Chondrocyte (in vitro differentiated cells): Measurements from ENCODE around the gene BLACAT1. TPM values are rescaled to one million over a fixed set of nuclear protein-coding genes. Genes with fewer than 3 reads are reported as not detected.

Experiments
- DNase-seq: peaks from one replicate; pipeline ENCODE4 v3.0.0; 2021; ENCODE audit warnings: mixed read lengths, low spot score
- H3K27ac Mint-ChIP-seq: one replicate; pipeline ENCODE4 v1.8.0; 2021; ENCODE audit warnings: mild to moderate bottlenecking, moderate library complexity, mixed read lengths; ENCODE audit not compliant: unreplicated experiment
- H3K27me3 Mint-ChIP-seq: 2 replicates; pipeline ENCODE4 v1.8.0; 2021; ENCODE audit warnings: low read depth, mixed read lengths
- H3K36me3 Mint-ChIP-seq: 2 replicates; pipeline ENCODE4 v1.8.0; 2021; ENCODE audit warnings: low read depth, mixed read lengths
- H3K4me1 Mint-ChIP-seq: 2 replicates; pipeline ENCODE4 v1.8.0; 2021; ENCODE audit warnings: low read depth, mild to moderate bottlenecking, mixed read lengths
- H3K4me3 Mint-ChIP-seq: one replicate; pipeline ENCODE4 v1.8.0; 2021; ENCODE audit warnings: mild to moderate bottlenecking, moderate library complexity, mixed read lengths; ENCODE audit not compliant: unreplicated experiment
- H3K9me3 Mint-ChIP-seq: 2 replicates; pipeline ENCODE4 v1.8.0; 2021; ENCODE audit warnings: low read depth, mixed read lengths
- total RNA-seq: library from RNA; stranded (reverse); gene quantifications from 3 replicates; pipeline ENCODE4 v1.2.1, GENCODE V29; 2021
- TF ChIP-seq, protein P1 (sequence below): fragments of 200-600 bp; sonication (generic); IDR thresholded peaks from 2 replicates; pipeline ENCODE4 v1.5.0; 2021; ENCODE audit warnings: antibody characterized with exemption, mild to moderate bottlenecking, moderate library complexity

Gene BLACAT1
- total RNA-seq, 1 donor from 2014 or later, result not detected

DNA sequence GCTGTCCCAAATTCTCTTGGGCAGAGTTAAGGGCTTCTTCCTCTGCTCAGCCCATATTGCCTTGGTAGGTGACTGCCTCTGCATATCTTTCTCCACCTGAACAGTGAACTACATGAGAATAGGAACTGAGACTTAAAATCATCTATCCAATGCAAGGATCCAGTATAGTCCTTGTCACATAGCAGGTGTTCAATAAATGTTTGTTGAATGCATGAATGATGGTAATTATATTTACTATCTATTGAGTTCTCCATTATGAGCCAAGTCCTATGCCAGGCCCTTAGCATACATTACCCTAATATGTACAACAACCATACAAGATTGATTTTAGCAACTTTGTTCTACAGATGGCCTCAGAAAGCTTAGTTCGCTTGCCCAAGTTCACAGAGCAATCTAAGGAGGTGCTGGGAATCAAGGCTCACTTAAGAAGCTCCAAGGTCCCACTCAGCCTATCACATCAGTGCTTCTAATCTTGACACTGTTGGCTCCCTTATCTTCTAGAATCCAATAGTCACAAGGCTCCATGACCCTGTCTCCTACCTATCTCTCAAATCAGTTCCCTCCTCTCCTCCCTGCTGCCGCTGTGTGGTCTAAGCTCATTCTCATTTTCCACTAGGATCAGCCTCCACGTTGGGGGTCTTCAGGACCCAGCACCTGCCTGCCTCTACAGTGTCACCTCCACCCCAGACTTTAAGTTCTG is 46.4 kb upstream of the BLACAT1 start:
- peaks cover 5% of the 10 kb centered on the region for H3K27me3 Mint-ChIP-seq
- TF ChIP-seq, protein P1, sequence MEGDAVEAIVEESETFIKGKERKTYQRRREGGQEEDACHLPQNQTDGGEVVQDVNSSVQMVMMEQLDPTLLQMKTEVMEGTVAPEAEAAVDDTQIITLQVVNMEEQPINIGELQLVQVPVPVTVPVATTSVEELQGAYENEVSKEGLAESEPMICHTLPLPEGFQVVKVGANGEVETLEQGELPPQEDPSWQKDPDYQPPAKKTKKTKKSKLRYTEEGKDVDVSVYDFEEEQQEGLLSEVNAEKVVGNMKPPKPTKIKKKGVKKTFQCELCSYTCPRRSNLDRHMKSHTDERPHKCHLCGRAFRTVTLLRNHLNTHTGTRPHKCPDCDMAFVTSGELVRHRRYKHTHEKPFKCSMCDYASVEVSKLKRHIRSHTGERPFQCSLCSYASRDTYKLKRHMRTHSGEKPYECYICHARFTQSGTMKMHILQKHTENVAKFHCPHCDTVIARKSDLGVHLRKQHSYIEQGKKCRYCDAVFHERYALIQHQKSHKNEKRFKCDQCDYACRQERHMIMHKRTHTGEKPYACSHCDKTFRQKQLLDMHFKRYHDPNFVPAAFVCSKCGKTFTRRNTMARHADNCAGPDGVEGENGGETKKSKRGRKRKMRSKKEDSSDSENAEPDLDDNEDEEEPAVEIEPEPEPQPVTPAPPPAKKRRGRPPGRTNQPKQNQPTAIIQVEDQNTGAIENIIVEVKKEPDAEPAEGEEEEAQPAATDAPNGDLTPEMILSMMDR, result no peak
- no peak overlapping the region for H3K4me3 Mint-ChIP-seq
- no peaks in the 10 kb centered on the region for H3K9me3 Mint-ChIP-seq
- peaks cover 43% of the 10 kb centered on the region for H3K4me1 Mint-ChIP-seq
- no peaks in the 10 kb centered on the region for H3K36me3 Mint-ChIP-seq
- DNase-seq, result no peak
- no peak overlapping the region for H3K27ac Mint-ChIP-seq

DNA sequence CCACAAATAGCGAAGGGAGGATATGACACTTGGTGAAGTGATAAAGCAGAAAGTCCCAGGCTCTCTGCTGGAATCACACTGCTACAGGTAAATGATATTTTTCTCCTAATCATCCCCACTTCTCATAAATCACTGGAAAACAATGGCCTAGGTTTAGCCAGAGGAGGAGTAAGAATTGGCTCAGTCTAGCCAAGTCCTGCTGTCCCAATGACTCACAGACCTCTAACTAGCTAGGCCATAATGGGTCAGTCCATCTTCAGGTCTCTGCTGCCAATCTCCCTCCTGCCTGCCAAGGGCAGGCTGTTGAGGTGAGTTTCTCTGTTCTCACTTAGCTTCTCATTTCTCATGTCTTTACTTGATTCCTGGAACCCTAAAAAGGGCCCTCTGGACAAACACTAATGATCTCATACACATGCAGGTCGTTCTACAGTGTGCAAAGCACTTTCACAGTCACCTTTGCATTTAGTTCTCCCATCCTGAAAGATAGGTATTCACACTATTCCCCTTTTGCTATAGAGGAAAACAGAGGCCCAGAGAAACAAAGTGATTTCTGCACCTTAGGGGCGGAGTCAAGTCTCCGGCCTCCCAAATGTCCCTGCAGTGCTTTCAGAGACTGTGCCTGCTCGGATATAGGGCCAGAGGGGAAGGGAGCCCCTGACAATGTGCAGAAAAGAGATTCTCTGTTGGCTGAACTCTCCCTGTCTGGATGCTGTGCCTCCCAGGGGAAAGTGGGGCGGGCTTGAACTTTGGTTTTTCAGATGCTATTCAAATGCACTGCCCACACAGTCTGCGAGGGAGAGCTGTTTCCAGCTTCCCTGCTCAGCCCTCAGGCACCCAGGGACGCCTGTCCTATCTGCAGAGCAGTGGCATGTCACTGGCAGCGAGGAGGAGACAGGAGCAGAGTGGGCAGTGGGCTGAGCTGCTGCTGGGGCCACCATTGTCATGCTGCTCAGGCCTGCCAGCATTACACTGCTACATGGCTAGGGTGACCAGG is 44.7 kb upstream of the BLACAT1 start:
- H3K4me1 Mint-ChIP-seq, result peaks cover 27% of the 10 kb centered on the region

DNA sequence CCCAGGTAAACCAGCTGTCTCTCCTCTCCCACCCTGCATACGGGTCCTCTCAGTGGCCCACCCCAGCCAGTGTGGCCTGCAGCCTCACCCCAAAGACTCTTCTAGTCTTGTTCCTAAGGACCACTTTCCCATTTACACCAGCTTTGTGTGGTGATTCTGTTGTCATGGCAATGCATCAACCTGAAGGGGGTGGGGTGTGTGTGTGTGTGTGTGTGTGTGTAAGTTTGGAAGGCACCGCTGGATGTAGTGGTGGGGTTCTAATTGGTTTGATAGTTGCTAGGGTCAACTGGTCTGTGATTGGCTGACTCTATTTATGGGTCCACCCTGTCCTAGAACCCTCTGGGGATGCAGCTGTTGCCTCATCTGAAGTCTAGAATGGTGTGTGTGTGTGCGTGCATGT is 43.9 kb upstream of the BLACAT1 start:
- H3K4me3 Mint-ChIP-seq, result no peak overlapping the region
- H3K4me1 Mint-ChIP-seq, result peaks cover 24% of the 10 kb centered on the region
- H3K36me3 Mint-ChIP-seq, result no peaks in the 10 kb centered on the region
- H3K27ac Mint-ChIP-seq, result no peak overlapping the region
- DNase-seq, result no peak
- TF ChIP-seq, protein P1, result no peak
- H3K27me3 Mint-ChIP-seq, result peaks cover 16% of the 10 kb centered on the region
- no peaks in the 10 kb centered on the region for H3K9me3 Mint-ChIP-seq

More for the DNA sequence above, 44.7 kb upstream of the BLACAT1 start:
- no peaks in the 10 kb centered on the region for H3K36me3 Mint-ChIP-seq
- no peak overlapping the region for H3K4me3 Mint-ChIP-seq
- H3K27ac Mint-ChIP-seq, result no peak overlapping the region
- H3K9me3 Mint-ChIP-seq, result no peaks in the 10 kb centered on the region
- no peak for DNase-seq
- H3K27me3 Mint-ChIP-seq, result peaks cover 16% of the 10 kb centered on the region
- TF ChIP-seq, protein P1, result no peak

DNA sequence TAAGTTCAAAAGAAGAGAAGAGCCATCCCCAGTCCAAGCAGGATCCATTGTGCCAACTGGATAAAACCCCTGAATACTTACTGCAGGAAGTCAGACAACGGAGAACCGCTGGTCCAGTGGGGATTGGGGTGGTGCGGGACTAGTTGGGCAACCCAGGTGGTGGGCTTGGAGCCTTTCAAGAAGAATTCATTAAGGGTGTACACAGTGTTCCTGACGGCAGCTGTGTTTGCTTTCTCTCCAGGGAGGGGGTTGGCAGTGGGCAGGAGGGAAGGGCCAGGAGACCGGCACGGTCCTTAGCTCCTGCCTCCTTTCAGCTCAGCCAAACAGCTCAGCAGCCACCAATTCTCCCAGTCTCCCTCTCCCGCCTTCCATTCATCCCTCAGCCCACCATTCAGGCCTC is 41.5 kb upstream of the BLACAT1 start:
- no peak for DNase-seq
- H3K27ac Mint-ChIP-seq, result no peak overlapping the region
- TF ChIP-seq, protein P1, result no peak
- H3K9me3 Mint-ChIP-seq, result no peaks in the 10 kb centered on the region
- H3K4me3 Mint-ChIP-seq, result no peak overlapping the region
- peaks cover 16% of the 10 kb centered on the region for H3K27me3 Mint-ChIP-seq
- H3K36me3 Mint-ChIP-seq, result no peaks in the 10 kb centered on the region
- H3K4me1 Mint-ChIP-seq, result peaks cover 38% of the 10 kb centered on the region

DNA sequence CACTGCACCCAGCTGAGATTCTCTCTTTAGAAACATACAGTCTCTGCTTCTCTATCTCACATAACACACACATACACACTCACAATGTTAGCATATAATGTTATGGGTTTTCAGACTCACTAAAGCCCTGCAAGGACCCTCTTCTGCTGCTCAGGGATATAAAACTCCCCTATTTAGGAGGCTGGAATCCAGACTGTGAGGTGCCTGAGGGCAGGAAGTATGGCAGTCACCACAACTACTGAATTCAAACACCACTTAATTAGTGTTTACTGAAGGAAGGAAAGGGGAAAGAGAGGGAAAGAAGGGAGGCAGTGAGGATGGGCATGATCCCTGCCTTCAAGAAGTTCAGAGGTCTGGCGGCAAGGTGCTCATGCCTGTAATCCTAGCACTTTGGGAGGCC is 40.8 kb upstream of the BLACAT1 start:
- Mint-ChIP-seq H3K27ac (no peak overlapping the region), H3K36me3 (no peaks in the 10 kb centered on the region), H3K9me3 (no peaks in the 10 kb centered on the region), H3K27me3 (peaks cover 18% of the 10 kb centered on the region), H3K4me3 (no peak overlapping the region), H3K4me1 (peaks cover 45% of the 10 kb centered on the region)
- TF ChIP-seq, protein P1, result no peak
- no peak for DNase-seq
